ENCODE data around the gene POMGNT1.

The POMGNT1 gene

GRCh38 chr1:46192171-46192570, 6.1 kb downstream of the POMGNT1 start:
- H3K27me3 ChIP-seq (ENCODE audit: control insufficient read depth, insufficient read depth, low read length) = no peaks in the 10 kb centered on the region
- H3K4me3 ChIP-seq (ENCODE audit: low read depth, low read length) = no peak overlapping the region
- H3K4me1 ChIP-seq (ENCODE audit: control insufficient read depth, insufficient read depth, low read length) = no peaks in the 10 kb centered on the region; the same call in 1 of the 2 replicates
- H3K36me3 ChIP-seq (ENCODE audit: control insufficient read depth, insufficient read depth, low read length) = peaks cover 67% of the 10 kb centered on the region
- no peak overlapping the region for H3K9ac ChIP-seq (ENCODE audit: low read length)
- no peaks in the 10 kb centered on the region for H3K9me3 ChIP-seq (ENCODE audit: control insufficient read depth, insufficient read depth, low read depth, low read length)
- no peak overlapping the region for H3K27ac ChIP-seq (ENCODE audit: low read depth, low read length)

- Histone ChIP-seq H3K9ac (ENCODE audit: low read length) (no peak overlapping the region), H3K36me3 (ENCODE audit: control insufficient read depth, insufficient read depth, low read length) (peaks cover 70% of the 10 kb centered on the region), H3K4me3 (ENCODE audit: low read depth, low read length) (no peak overlapping the region), H3K27ac (ENCODE audit: low read depth, low read length) (no peak overlapping the region), H3K9me3 (ENCODE audit: control insufficient read depth, insufficient read depth, low read depth, low read length) (no peaks in the 10 kb centered on the region), H3K4me1 (ENCODE audit: control insufficient read depth, insufficient read depth, low read length) (no peaks in the 10 kb centered on the region; the same call in 1 of the 2 replicates), H3K27me3 (ENCODE audit: control insufficient read depth, insufficient read depth, low read length) (no peaks in the 10 kb centered on the region)
These were observed 7.1 kb downstream of the POMGNT1 start for GRCh38 chr1:46191033-46191701.

- peaks cover 66% of the 10 kb centered on the region for H3K36me3 ChIP-seq (ENCODE audit: control insufficient read depth, insufficient read depth, low read length)
- no peak overlapping the region for H3K27ac ChIP-seq (ENCODE audit: low read depth, low read length)
- H3K4me1 ChIP-seq (ENCODE audit: control insufficient read depth, insufficient read depth, low read length) = no peaks in the 10 kb centered on the region; the same call in 1 of the 2 replicates
- no peak overlapping the region for H3K4me3 ChIP-seq (ENCODE audit: low read depth, low read length)
- H3K9me3 ChIP-seq (ENCODE audit: control insufficient read depth, insufficient read depth, low read depth, low read length) = no peaks in the 10 kb centered on the region
- no peak overlapping the region for H3K9ac ChIP-seq (ENCODE audit: low read length)
- no peaks in the 10 kb centered on the region for H3K27me3 ChIP-seq (ENCODE audit: control insufficient read depth, insufficient read depth, low read length)
These were observed 7.7 kb downstream of the POMGNT1 start for GRCh38 chr1:46190539-46190938.

GRCh38 chr1:46188295-46189030, 9.8 kb downstream of the POMGNT1 start:
- peaks cover 57% of the 10 kb centered on the region for H3K36me3 ChIP-seq (ENCODE audit: control insufficient read depth, insufficient read depth, low read length)
- H3K9ac ChIP-seq (ENCODE audit: low read length) = no peak overlapping the region
- H3K4me3 ChIP-seq (ENCODE audit: low read depth, low read length) = no peak overlapping the region
- no peaks in the 10 kb centered on the region for H3K4me1 ChIP-seq (ENCODE audit: control insufficient read depth, insufficient read depth, low read length)
- no peak overlapping the region for H3K27ac ChIP-seq (ENCODE audit: low read depth, low read length)
- H3K9me3 ChIP-seq (ENCODE audit: control insufficient read depth, insufficient read depth, low read depth, low read length) = no peaks in the 10 kb centered on the region
- H3K27me3 ChIP-seq (ENCODE audit: control insufficient read depth, insufficient read depth, low read length) = no peaks in the 10 kb centered on the region

GRCh38 chr1:46187106-46187869, 10.9 kb downstream of the POMGNT1 start:
- Histone ChIP-seq H3K4me3 (ENCODE audit: low read depth, low read length) (no peak overlapping the region), H3K36me3 (ENCODE audit: control insufficient read depth, insufficient read depth, low read length) (peaks cover 45% of the 10 kb centered on the region), H3K27me3 (ENCODE audit: control insufficient read depth, insufficient read depth, low read length) (no peaks in the 10 kb centered on the region), H3K9me3 (ENCODE audit: control insufficient read depth, insufficient read depth, low read depth, low read length) (no peaks in the 10 kb centered on the region), H3K9ac (ENCODE audit: low read length) (no peak overlapping the region), H3K4me1 (ENCODE audit: control insufficient read depth, insufficient read depth, low read length) (peaks cover 5% of the 10 kb centered on the region; the same call in 1 of the 2 replicates), H3K27ac (ENCODE audit: low read depth, low read length) (no peak overlapping the region)

GRCh38 chr1:46186076-46186475, 12.2 kb downstream of the POMGNT1 start:
- H3K4me3 ChIP-seq (ENCODE audit: low read depth, low read length) = no peak overlapping the region
- H3K4me1 ChIP-seq (ENCODE audit: control insufficient read depth, insufficient read depth, low read length) = peaks cover 5% of the 10 kb centered on the region; the same call in 1 of the 2 replicates
- no peaks in the 10 kb centered on the region for H3K9me3 ChIP-seq (ENCODE audit: control insufficient read depth, insufficient read depth, low read depth, low read length)
- peaks cover 37% of the 10 kb centered on the region for H3K36me3 ChIP-seq (ENCODE audit: control insufficient read depth, insufficient read depth, low read length)
- H3K27me3 ChIP-seq (ENCODE audit: control insufficient read depth, insufficient read depth, low read length) = peaks cover 4% of the 10 kb centered on the region; the same call in 1 of the 2 replicates
- no peak overlapping the region for H3K27ac ChIP-seq (ENCODE audit: low read depth, low read length)
- no peak overlapping the region for H3K9ac ChIP-seq (ENCODE audit: low read length)

- Histone ChIP-seq H3K9me3 (ENCODE audit: control insufficient read depth, insufficient read depth, low read depth, low read length) (no peaks in the 10 kb centered on the region), H3K9ac (ENCODE audit: low read length) (no peak overlapping the region), H3K4me1 (ENCODE audit: control insufficient read depth, insufficient read depth, low read length) (peaks cover 6% of the 10 kb centered on the region; the same call in 1 of the 2 replicates), H3K27me3 (ENCODE audit: control insufficient read depth, insufficient read depth, low read length) (peaks cover 5% of the 10 kb centered on the region; the same call in 1 of the 2 replicates), H3K27ac (ENCODE audit: low read depth, low read length) (no peak overlapping the region), H3K4me3 (ENCODE audit: low read depth, low read length) (no peak overlapping the region), H3K36me3 (ENCODE audit: control insufficient read depth, insufficient read depth, low read length) (peaks cover 27% of the 10 kb centered on the region)
These were observed 13.1 kb downstream of the POMGNT1 start for GRCh38 chr1:46184920-46185658.

- no peak overlapping the region for H3K4me3 ChIP-seq (ENCODE audit: low read depth, low read length)
- H3K9ac ChIP-seq (ENCODE audit: low read length) = no peak overlapping the region
- H3K4me1 ChIP-seq (ENCODE audit: control insufficient read depth, insufficient read depth, low read length) = peaks cover 11% of the 10 kb centered on the region; the same call in 1 of the 2 replicates
- H3K27me3 ChIP-seq (ENCODE audit: control insufficient read depth, insufficient read depth, low read length) = peaks cover 5% of the 10 kb centered on the region; the same call in 1 of the 2 replicates
- H3K36me3 ChIP-seq (ENCODE audit: control insufficient read depth, insufficient read depth, low read length) = peaks cover 20% of the 10 kb centered on the region
- no peak overlapping the region for H3K27ac ChIP-seq (ENCODE audit: low read depth, low read length)
- no peaks in the 10 kb centered on the region for H3K9me3 ChIP-seq (ENCODE audit: control insufficient read depth, insufficient read depth, low read depth, low read length)
These were observed 14.2 kb downstream of the POMGNT1 start for GRCh38 chr1:46183926-46184557.

GRCh38 chr1:46183079-46183847, 15.0 kb downstream of the POMGNT1 start:
- H3K4me3 ChIP-seq (ENCODE audit: low read depth, low read length) = no peak overlapping the region
- peaks cover 14% of the 10 kb centered on the region for H3K36me3 ChIP-seq (ENCODE audit: control insufficient read depth, insufficient read depth, low read length)
- H3K4me1 ChIP-seq (ENCODE audit: control insufficient read depth, insufficient read depth, low read length) = peaks cover 11% of the 10 kb centered on the region; the same call in 1 of the 2 replicates
- no peak overlapping the region for H3K9ac ChIP-seq (ENCODE audit: low read length)
- H3K27ac ChIP-seq (ENCODE audit: low read depth, low read length) = no peak overlapping the region
- peaks cover 5% of the 10 kb centered on the region; the same call in 1 of the 2 replicates for H3K27me3 ChIP-seq (ENCODE audit: control insufficient read depth, insufficient read depth, low read length)
- H3K9me3 ChIP-seq (ENCODE audit: control insufficient read depth, insufficient read depth, low read depth, low read length) = no peaks in the 10 kb centered on the region
